GM10248 (cell line): ENCODE results near the gene TFB1M.
"Not testable (repeated sequence)": the region's sequence is repeated elsewhere in the genome, so short reads cannot be mapped to it uniquely, and the experiment has no call there.

ENCODE experiments used
- CTCF ChIA-PET: fragments of 300-600 bp; sonication (Branson Sonifier 250); formaldehyde crosslinking; extraction: SDS; loops from one replicate; lab custom pipeline; 2021; ENCODE audit warnings: antibody characterized with exemption; lab: Yijun Ruan, JAX
- POLR2A ChIA-PET: fragments of 350-650 bp; sonication (Branson Sonifier 250); formaldehyde crosslinking; extraction: SDS; loops from one replicate; lab custom pipeline; 2020; ENCODE audit warnings: antibody characterized with exemption; lab: Yijun Ruan, JAX
- DNase-seq: peaks from one replicate; pipeline ENCODE4 v3.0.0; 2012; ENCODE audit errors: extremely low spot score
- CTCF ChIP-seq: IDR thresholded peaks from 2 replicates; pipeline ENCODE4 v1.5.1; 2012; ENCODE audit warnings: mild to moderate bottlenecking, low read depth; ENCODE audit errors: extremely low read depth, missing control alignments, control extremely low read depth

TFB1M gene

GRCh38 chr6:155222506-155222905 lies 91.8 kb downstream of the TFB1M start:
- no peak for TF ChIP-seq CTCF
- ChIA-PET CTCF (interaction anchor here (0.9 to 2.9 kb wide), 5 partner anchors 8 to 41 kb away, joined by 3 to 8 read pairs (median 4); no protein-coding TSS in a partner anchor), POLR2A (no interaction called here)
- DNase-seq: no peak

GRCh38 chr6:155221086-155221485 lies 93.2 kb downstream of the TFB1M start:
- CTCF ChIA-PET: interaction anchor here (1.2 to 1.5 kb wide), 2 partner anchors 43 to 293 kb away, joined by 3 read pairs; no protein-coding TSS in a partner anchor
- TF ChIP-seq CTCF: no peak
- DNase-seq: no peak
- POLR2A ChIA-PET: interaction anchor here (0.6 to 0.7 kb wide), 2 partner anchors 13 to 34 kb away, joined by 3 to 5 read pairs; no protein-coding TSS in a partner anchor

GRCh38 chr6:155219858-155220301 lies 94.4 kb downstream of the TFB1M start:
- no peak for TF ChIP-seq CTCF
- CTCF ChIA-PET: no interaction called here
- DNase-seq: no peak
- POLR2A ChIA-PET: no interaction called here

GRCh38 chr6:155219299-155219698 lies 95.0 kb downstream of the TFB1M start:
- TF ChIP-seq CTCF: no peak
- ChIA-PET CTCF (no interaction called here), POLR2A (no interaction called here)
- no peak for DNase-seq

- DNase-seq, CTCF ChIA-PET, POLR2A ChIA-PET: not testable (repeated sequence)
Measured at GRCh38 chr6:155218711-155219110, 95.6 kb downstream of the TFB1M start.

- POLR2A ChIA-PET: no interaction called here
- CTCF ChIA-PET: interaction anchor here (1.4 kb wide), 1 partner anchor 31 kb away, joined by 6 read pairs; no protein-coding TSS in a partner anchor
- TF ChIP-seq CTCF: no peak
- DNase-seq: no peak
Measured at GRCh38 chr6:155216312-155217046, 97.8 kb downstream of the TFB1M start.

- CTCF ChIA-PET: interaction anchor here (2.5 kb wide), 1 partner anchor 8 kb away, joined by 7 read pairs; no protein-coding TSS in a partner anchor
- TF ChIP-seq CTCF: no peak
- no peak for DNase-seq
- POLR2A ChIA-PET: no interaction called here
Measured at GRCh38 chr6:155215906-155216305, 98.4 kb downstream of the TFB1M start.
